Body of pancreas (tissue), 4 donors: ENCODE data around the gene SRPK1. TPM values are rescaled to one million over a fixed set of nuclear protein-coding genes. Genes with fewer than 3 reads are reported as not detected.
"Not testable (repeated sequence)": the region's sequence is repeated elsewhere in the genome, so short reads cannot be mapped to it uniquely, and the experiment has no call there.

Source experiments
- ATAC-seq: fragments of 150-250 bp; one replicate; pipeline ENCODE4 v1.9.1; 2016
- DNase-seq, 4 donors: peaks; one replicate each; pipeline ENCODE4 v3.0.0-alpha.2; 2019
- H3K27ac ChIP-seq, 4 donors: fragments of 200-600 bp; sonication (generic); 1 replicate in 3 of 4; 2 replicates in 1 of 4; pipeline versions ENCODE4 v1.5.1 to v1.6.1; 2016 to 2019; ENCODE audit warnings: mild to moderate bottlenecking in 1 of 4, mixed read lengths in 1 of 4, moderate library complexity in 1 of 4
- H3K27me3 ChIP-seq, 2 donors: fragments of 200-600 bp; sonication (generic); one replicate each; pipeline ENCODE4 v1.6.0; 2016; ENCODE audit warnings: mild to moderate bottlenecking in 1 of 2
- H3K36me3 ChIP-seq, 2 donors: fragments of 200-600 bp; sonication (generic); replicated peaks in 1 of 2; 2 replicates each; pipeline ENCODE4 v1.5.1; 2016; ENCODE audit warnings: low read depth in 2 of 2; ENCODE audit not compliant: insufficient read depth in 1 of 2
- H3K4me1 ChIP-seq: fragments of 200-600 bp; sonication (generic); one replicate; pipeline ENCODE4 v1.6.0; 2016
- H3K4me3 ChIP-seq, 2 donors: fragments of 200-600 bp; sonication (generic); 1 replicate in 1 of 2; 2 replicates in 1 of 2; pipeline ENCODE4 v1.5.1; 2016 to 2019
- H3K9me3 ChIP-seq, 3 donors: fragments of 200-600 bp; sonication (generic); 1 replicate in 2 of 3; 2 replicates in 1 of 3; pipeline ENCODE4 v1.5.1; 2016
- POLR2A ChIP-seq, 3 donors: fragments of 450-650 bp; IDR thresholded peaks; one replicate each; pipeline ENCODE4 v1.6.1; 2016; ENCODE audit warnings: antibody characterized with exemption in 3 of 3, mild to moderate bottlenecking in 2 of 3
- WGBS, 2 donors: methylation state at CpG; one replicate each; pipeline ENCODE4 v1.1.5; 2017; 5-methylcytosine and 5-hydroxymethylcytosine counted together
- intact Hi-C: fragments of 100-400 bp; cut with DNase I; formaldehyde crosslinking; loops from one replicate; pipeline ENCODE4 v1.15.1; 2023
- total RNA-seq, 2 donors: library from RNA; depleted of rRNA; stranded (reverse); fragments of >200 nt; gene quantifications; one replicate each; pipeline ENCODE4 v1.1.0, GENCODE V29; 2016
- TF ChIP-seq, protein P1 (sequence below), 7 experiments: fragments of 450-650 bp in 4 of 7; fragments of 200-600 bp in 3 of 7; sonication (generic) in 3 of 7; IDR thresholded peaks; one replicate each; pipeline ENCODE4 v1.5.1; 2016 to 2019; ENCODE audit warnings: antibody characterized with exemption in 7 of 7

Gene SRPK1
- total RNA-seq, 2 donors from 2014 or later, result 30.4 to 80.4 TPM

DNA sequence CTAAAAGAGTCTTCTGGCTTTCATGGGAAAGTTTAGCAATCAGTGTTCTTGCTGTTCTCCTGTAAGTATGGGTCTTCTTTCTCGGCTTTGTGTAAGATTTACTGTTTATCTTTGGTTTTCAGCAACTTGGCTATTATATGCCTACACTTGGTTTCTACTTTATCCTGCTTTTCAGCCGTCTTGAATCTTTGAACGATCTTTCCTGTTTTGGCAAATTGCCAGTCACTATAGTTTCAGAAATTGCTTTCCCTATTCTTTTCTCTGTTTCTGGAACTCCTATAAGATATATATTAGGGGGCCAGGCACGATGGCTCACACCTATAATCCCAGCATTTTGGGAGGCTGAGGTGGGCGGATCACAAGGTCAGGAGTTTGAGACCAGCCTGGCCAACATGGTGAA is 14.6 kb upstream of the SRPK1 start:
- intact Hi-C loops, result no loop called here
- TF ChIP-seq POLR2A (IDR thresholded peaks at IDR 0.05), result no peak
- TF ChIP-seq, protein P1, sequence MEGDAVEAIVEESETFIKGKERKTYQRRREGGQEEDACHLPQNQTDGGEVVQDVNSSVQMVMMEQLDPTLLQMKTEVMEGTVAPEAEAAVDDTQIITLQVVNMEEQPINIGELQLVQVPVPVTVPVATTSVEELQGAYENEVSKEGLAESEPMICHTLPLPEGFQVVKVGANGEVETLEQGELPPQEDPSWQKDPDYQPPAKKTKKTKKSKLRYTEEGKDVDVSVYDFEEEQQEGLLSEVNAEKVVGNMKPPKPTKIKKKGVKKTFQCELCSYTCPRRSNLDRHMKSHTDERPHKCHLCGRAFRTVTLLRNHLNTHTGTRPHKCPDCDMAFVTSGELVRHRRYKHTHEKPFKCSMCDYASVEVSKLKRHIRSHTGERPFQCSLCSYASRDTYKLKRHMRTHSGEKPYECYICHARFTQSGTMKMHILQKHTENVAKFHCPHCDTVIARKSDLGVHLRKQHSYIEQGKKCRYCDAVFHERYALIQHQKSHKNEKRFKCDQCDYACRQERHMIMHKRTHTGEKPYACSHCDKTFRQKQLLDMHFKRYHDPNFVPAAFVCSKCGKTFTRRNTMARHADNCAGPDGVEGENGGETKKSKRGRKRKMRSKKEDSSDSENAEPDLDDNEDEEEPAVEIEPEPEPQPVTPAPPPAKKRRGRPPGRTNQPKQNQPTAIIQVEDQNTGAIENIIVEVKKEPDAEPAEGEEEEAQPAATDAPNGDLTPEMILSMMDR (IDR thresholded peaks at IDR 0.05), result no peak
- no peak overlapping the region for H3K27ac ChIP-seq
- no peak overlapping the region for H3K4me3 ChIP-seq
- no peaks in the 10 kb centered on the region for H3K36me3 ChIP-seq
- no peak for ATAC-seq
- WGBS, 2 donors, result 52 to 53% methylated on average over 5 of the region's 5 CpGs
- H3K27me3 ChIP-seq, result no peaks in the 10 kb centered on the region
- no peak for DNase-seq
- no peaks in the 10 kb centered on the region for H3K4me1 ChIP-seq
- H3K9me3 ChIP-seq, result no peaks in the 10 kb centered on the region

DNA sequence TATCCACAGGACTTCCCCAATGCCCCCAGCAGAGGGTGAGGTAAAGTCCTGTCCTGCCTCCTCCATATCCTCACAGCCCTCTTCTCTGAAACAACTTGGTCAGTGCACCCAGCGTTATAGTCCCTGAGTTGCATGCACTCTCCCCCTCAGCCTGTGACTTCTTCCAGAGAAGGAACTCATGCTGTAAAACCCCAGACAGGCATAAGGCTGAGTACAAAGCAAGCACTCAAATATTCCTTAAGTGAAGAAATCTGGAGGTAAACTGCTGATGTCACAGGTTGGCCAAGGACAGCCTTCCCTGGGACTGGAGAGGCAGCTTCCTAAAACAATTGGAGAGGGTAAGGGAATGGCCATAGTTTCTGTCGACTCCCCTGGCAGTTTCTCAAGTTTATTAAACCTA is 12.9 kb upstream of the SRPK1 start:
- no peaks in the 10 kb centered on the region for H3K27me3 ChIP-seq
- no peaks in the 10 kb centered on the region for H3K4me1 ChIP-seq
- WGBS, 2 donors, result 48 to 49% methylated on average over 2 of the region's 2 CpGs
- H3K4me3 ChIP-seq, result no peak overlapping the region
- ATAC-seq (no peak), DNase-seq (no peak)
- no peak overlapping the region for H3K27ac ChIP-seq
- intact Hi-C loops, result no loop called here
- no peaks in the 10 kb centered on the region for H3K36me3 ChIP-seq
- no peaks in the 10 kb centered on the region for H3K9me3 ChIP-seq
- TF ChIP-seq, protein P1 (IDR thresholded peaks at IDR 0.05), result no peak
- TF ChIP-seq POLR2A (IDR thresholded peaks at IDR 0.05), result no peak

DNA sequence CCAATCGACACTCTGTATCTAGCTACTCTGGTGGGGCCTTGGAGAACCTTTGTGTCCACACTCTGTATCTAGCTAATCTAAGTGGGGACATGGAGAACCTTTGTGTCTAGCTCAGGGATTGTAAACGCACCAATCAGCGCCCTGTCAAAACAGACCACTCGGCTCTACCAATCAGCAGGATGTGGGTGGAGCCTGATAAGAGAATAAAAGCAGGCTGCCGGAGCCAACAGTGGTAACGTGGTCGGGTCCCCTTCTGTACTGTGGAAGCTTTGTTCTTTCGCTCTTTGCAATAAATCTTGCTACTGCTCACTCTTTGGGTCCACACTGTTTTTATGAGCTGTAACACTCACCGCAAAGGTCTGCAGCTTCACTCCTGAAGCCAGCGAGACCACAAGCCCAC is 11.0 kb upstream of the SRPK1 start:
- ATAC-seq, intact Hi-C loops, H3K9me3 ChIP-seq, H3K4me3 ChIP-seq, H3K27me3 ChIP-seq, H3K27ac ChIP-seq, H3K36me3 ChIP-seq, H3K4me1 ChIP-seq, DNase-seq: not testable (repeated sequence)
- WGBS, 2 donors, result 85 to 87% methylated on average over 9 to 10 of the region's 10 CpGs

DNA sequence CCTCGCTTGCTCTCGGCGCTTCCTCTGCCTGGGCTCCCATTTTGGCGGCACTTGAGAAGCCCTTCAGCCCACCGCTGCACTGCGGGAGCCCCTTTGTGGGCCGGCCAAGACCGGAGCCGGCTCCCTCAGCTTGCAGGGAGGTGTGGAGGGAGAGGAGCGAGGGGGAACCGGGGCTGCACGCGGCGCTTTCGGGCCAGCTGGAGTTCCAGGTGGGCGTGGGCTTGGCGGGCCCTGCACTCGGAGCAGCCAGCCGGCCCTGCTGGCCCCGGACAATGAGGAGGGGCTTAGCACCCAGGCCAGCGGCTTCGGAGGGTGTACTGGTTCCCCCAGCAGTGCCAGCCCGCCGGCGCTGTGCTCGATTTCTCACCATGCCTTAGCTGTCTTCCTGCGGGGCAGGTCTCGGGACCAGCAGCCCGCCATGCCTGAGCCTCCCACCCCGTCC is 10.2 kb upstream of the SRPK1 start:
- TF ChIP-seq, protein P1 (IDR thresholded peaks at IDR 0.05), result no peak
- TF ChIP-seq POLR2A (IDR thresholded peaks at IDR 0.05), result no peak
- H3K4me3 ChIP-seq, result no peak overlapping the region
- no peak for ATAC-seq
- no peak for DNase-seq
- H3K4me1 ChIP-seq, result no peaks in the 10 kb centered on the region
- H3K9me3 ChIP-seq, result no peaks in the 10 kb centered on the region
- H3K27me3 ChIP-seq, result no peaks in the 10 kb centered on the region
- 95 to 96% methylated on average over 16 to 26 of the region's 30 CpGs for WGBS, 2 donors
- H3K27ac ChIP-seq, result no peak overlapping the region
- no peaks in the 10 kb centered on the region for H3K36me3 ChIP-seq
- intact Hi-C loops, result no loop called here

DNA sequence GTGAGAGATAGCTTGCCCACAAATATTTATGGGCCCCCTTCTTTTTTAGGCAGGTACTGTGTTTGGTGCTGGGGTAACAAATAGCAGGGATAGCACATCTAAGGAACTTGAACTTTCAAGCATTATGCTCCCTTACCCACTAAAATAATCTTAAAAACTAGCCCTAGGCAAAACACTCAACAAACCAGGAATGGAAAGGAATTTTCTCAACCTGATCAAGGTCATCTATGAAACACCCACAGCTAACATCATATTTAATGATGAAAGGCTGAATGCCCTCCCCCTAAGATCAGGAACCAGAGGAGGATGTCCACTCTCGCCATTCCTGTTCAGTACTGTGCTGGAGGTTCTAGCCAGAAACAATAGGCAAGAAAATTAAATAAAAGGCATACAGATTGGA is 8.7 kb upstream of the SRPK1 start:
- ATAC-seq (no peak), DNase-seq (no peak)
- no peak for TF ChIP-seq POLR2A (IDR thresholded peaks at IDR 0.05)
- TF ChIP-seq, protein P1 (IDR thresholded peaks at IDR 0.05), result no peak
- H3K27ac ChIP-seq, result no peak overlapping the region
- WGBS, 2 donors, result 88 to 94% methylated on average over 1 of the region's 1 CpG
- no peaks in the 10 kb centered on the region for H3K9me3 ChIP-seq
- H3K4me1 ChIP-seq, result no peaks in the 10 kb centered on the region
- H3K4me3 ChIP-seq, result no peak overlapping the region
- H3K27me3 ChIP-seq, result no peaks in the 10 kb centered on the region
- no peaks in the 10 kb centered on the region for H3K36me3 ChIP-seq
- intact Hi-C loops, result no loop called here
